GDM1 (cell line): ENCODE measurements around the gene FTO.

Source experiments
- DNase-seq: peaks from one replicate; lab custom pipeline; 2025; lab: John Stamatoyannopoulos, UW

FTO gene

GRCh38 chr16:53937161-53937880 lies 233.4 kb downstream of the FTO start:
- DNase-seq, result no peak

GRCh38 chr16:53944025-53944424 lies 240.1 kb downstream of the FTO start:
- no peak for DNase-seq

- DNase-seq, result peak; percentile 26
Observed at GRCh38 chr16:53945996-53946395, 242.0 kb downstream of the FTO start.

- no peak for DNase-seq
Observed at GRCh38 chr16:53946746-53947386, 242.9 kb downstream of the FTO start.

GRCh38 chr16:53947642-53948041 lies 243.7 kb downstream of the FTO start:
- DNase-seq, result no peak

GRCh38 chr16:53948326-53948725 lies 244.4 kb downstream of the FTO start:
- no peak for DNase-seq

GRCh38 chr16:53948734-53949430 lies 244.9 kb downstream of the FTO start:
- DNase-seq, result no peak

- DNase-seq, result no peak
Observed at GRCh38 chr16:53949715-53950410, 245.9 kb downstream of the FTO start.

- no peak for DNase-seq
Observed at GRCh38 chr16:53950677-53951076, 246.7 kb downstream of the FTO start.

GRCh38 chr16:53952215-53953208 lies 248.6 kb downstream of the FTO start:
- no peak for DNase-seq

- no peak for DNase-seq
Observed at GRCh38 chr16:53953336-53953735, 249.4 kb downstream of the FTO start.

GRCh38 chr16:53955221-53955875 lies 251.4 kb downstream of the FTO start:
- no peak for DNase-seq

- no peak for DNase-seq
Observed at GRCh38 chr16:53958341-53958880, 254.5 kb downstream of the FTO start.

- DNase-seq, result no peak
Observed at GRCh38 chr16:53960050-53960812, 256.3 kb downstream of the FTO start.

GRCh38 chr16:53960954-53961616 lies 257.1 kb downstream of the FTO start:
- DNase-seq, result no peak

- no peak for DNase-seq
Observed at GRCh38 chr16:53962041-53962440, 258.1 kb downstream of the FTO start.

- no peak for DNase-seq
Observed at GRCh38 chr16:53964145-53964790, 260.3 kb downstream of the FTO start.

- no peak for DNase-seq
Observed at GRCh38 chr16:53966821-53967571, 263.0 kb downstream of the FTO start.
